HepG2 (cell line): ENCODE results near the gene ZFYVE26. TPM values are rescaled to one million over a fixed set of nuclear protein-coding genes. Genes with fewer than 3 reads are reported as not detected.

ENCODE experiments used
- ATAC-seq: fragments of 200-7000 bp; cut with Tn5 transposase; 3 replicates; pipeline ENCODE4 v1.9.1; 2020; ENCODE audit warnings: mild to moderate bottlenecking, moderate library complexity
- BruUV-seq: library from RNA; stranded (reverse); fragments of 400-500 nt; replicated peaks from 2 replicates; lab custom pipeline; 2021; lab: Mats Ljungman, UMichigan
- CTCF ChIA-PET: fragments of 300-600 bp; formaldehyde crosslinking; extraction: SDS; loops from one replicate; lab custom pipeline; 2021; ENCODE audit warnings: low total read pairs, inconsistent platforms, low intra/inter-chr PET ratio; lab: Yijun Ruan, JAX
- POLR2A ChIA-PET: fragments of 350-600 bp; sonication (Branson Sonifier 250); formaldehyde crosslinking; loops from one replicate; lab custom pipeline; 2020; ENCODE audit warnings: antibody characterized with exemption, inconsistent platforms; lab: Yijun Ruan, JAX
- DNase-seq: peaks from one replicate; pipeline ENCODE4 v3.0.0-alpha.2; 2015; ENCODE audit warnings: low spot score
- FAIRE-seq: peaks from 3 replicates; lab custom pipeline; 2011; peaks lifted over from hg19 to GRCh38; lab: Jason Lieb, UNC
- H2AFZ ChIP-seq: one replicate; pipeline ENCODE4 v1.6.1; 2011; ENCODE audit warnings: low read length, inconsistent platforms
- H3K27ac ChIP-seq: fragments of 300-600 bp; 3 replicates; pipeline ENCODE4 v1.8.0; 2011; ENCODE audit warnings: mixed run types, mild to moderate bottlenecking, mixed read lengths, low read length, inconsistent platforms; ENCODE audit not compliant: insufficient read depth; ENCODE audit errors: extremely low read length
- H3K27me3 ChIP-seq, 2 experiments: fragments of 200-600 bp in 1 of 2; 2 replicates in 1 of 2; 3 replicates in 1 of 2; pipeline versions ENCODE4 v1.6.0 to v1.8.0; 2011; ENCODE audit warnings: low read length in 2 of 2, mild to moderate bottlenecking in 2 of 2, moderate library complexity in 2 of 2, inconsistent platforms in 1 of 2; ENCODE audit not compliant: insufficient read depth in 2 of 2, control insufficient read depth in 1 of 2
- H3K36me3 ChIP-seq, 2 experiments: fragments of 200-600 bp in 1 of 2; replicated peaks in 1 of 2; 2 replicates in 1 of 2; 3 replicates in 1 of 2; pipeline versions ENCODE4 v1.5.1 to v1.8.0; 2011; ENCODE audit warnings: low read length in 2 of 2, inconsistent platforms in 1 of 2; ENCODE audit not compliant: insufficient read depth in 2 of 2, control insufficient read depth in 1 of 2
- H3K4me1 ChIP-seq: 2 replicates; pipeline ENCODE4 v1.5.1; 2012; ENCODE audit warnings: low read length, inconsistent platforms; ENCODE audit not compliant: insufficient read depth
- H3K4me2 ChIP-seq: 2 replicates; pipeline ENCODE4 v1.6.0; 2011; ENCODE audit warnings: low read depth, low read length, inconsistent platforms
- H3K4me3 ChIP-seq, 3 experiments: fragments of 200-600 bp in 1 of 3; sonication (generic), shearing (Covaris generic) in 1 of 3; replicated peaks in 1 of 3; 2 replicates each; pipeline ENCODE4 v1.5.1; 2011 to 2016; ENCODE audit warnings: low read length in 3 of 3, inconsistent platforms in 2 of 3, low read depth in 2 of 3, mild to moderate bottlenecking in 2 of 3, control low read depth in 1 of 3, mixed read lengths in 1 of 3; ENCODE audit not compliant: insufficient read depth in 1 of 3
- H3K79me2 ChIP-seq: one replicate; pipeline ENCODE4 v1.6.1; 2011; ENCODE audit warnings: low read length, inconsistent platforms; ENCODE audit not compliant: insufficient read depth
- H3K9ac ChIP-seq: 2 replicates; pipeline ENCODE4 v1.6.0; 2011; ENCODE audit warnings: mild to moderate bottlenecking, low read depth, low read length, inconsistent platforms; ENCODE audit not compliant: insufficient read depth
- H3K9me3 ChIP-seq: 2 replicates; pipeline ENCODE4 v1.5.1; 2012; ENCODE audit warnings: mild to moderate bottlenecking, low read length
- H4K20me1 ChIP-seq: 2 replicates; pipeline ENCODE4 v1.6.0; 2011; ENCODE audit warnings: inconsistent platforms, mild to moderate bottlenecking, low read length, moderate library complexity; ENCODE audit not compliant: insufficient read depth
- ATF7-NPFF ChIP-seq: sonication (generic); formaldehyde crosslinking; IDR thresholded peaks from 2 replicates; pipeline ENCODE4 v1.8.1; 2023; ENCODE audit warnings: mild to moderate bottlenecking, low read depth, missing genetic modification reagents, moderate library complexity
- BRF2 ChIP-seq: sonication (generic); formaldehyde crosslinking; IDR thresholded peaks from 2 replicates; pipeline ENCODE4 v1.8.1; 2022; ENCODE audit warnings: mild to moderate bottlenecking, missing genetic modification reagents
- GABPA ChIP-seq, 2 experiments: IDR thresholded peaks; 2 replicates each; pipeline ENCODE4 v1.6.1; 2011 to 2016; ENCODE audit warnings: low read depth in 2 of 2, low read length in 1 of 2, missing biosample characterization in 1 of 2, missing genetic modification characterization in 1 of 2
- HNF1B ChIP-seq: sonication (generic); formaldehyde crosslinking; IDR thresholded peaks from 2 replicates; pipeline ENCODE4 v1.5.1; 2020; ENCODE audit warnings: mild to moderate bottlenecking, moderate library complexity, missing genetic modification reagents
- SOX13 ChIP-seq, 3 experiments: fragments of 450-650 bp in 1 of 3; sonication (generic) in 1 of 3; formaldehyde crosslinking in 1 of 3; IDR thresholded peaks in 2 of 3; conservative IDR thresholded peaks in 1 of 3; 2 replicates each; pipeline versions ENCODE4 v1.5.0 to v1.6.1; 2016 to 2020; ENCODE audit warnings: antibody characterized with exemption in 1 of 3, mild to moderate bottlenecking in 1 of 3, missing compliant biosample characterization in 1 of 3, missing genetic modification reagents in 1 of 3, moderate library complexity in 1 of 3
- SRSF4 ChIP-seq: fragments of 200-400 bp; formaldehyde crosslinking; IDR thresholded peaks from one replicate; pipeline ENCODE4 v1.6.1; 2018; ENCODE audit warnings: mild to moderate bottlenecking, low read depth, low read length, moderate library complexity; ENCODE audit not compliant: poor library complexity, severe bottlenecking
- YY1 ChIP-seq: IDR thresholded peaks from 2 replicates; pipeline ENCODE4 v1.6.1; 2011; ENCODE audit warnings: low read length, low read depth, moderate library complexity, mild to moderate bottlenecking; ENCODE audit not compliant: insufficient read depth, insufficient replicate concordance
- ZMYM2 ChIP-seq: sonication (generic); formaldehyde crosslinking; IDR thresholded peaks from 2 replicates; pipeline ENCODE4 v1.8.0; 2022; ENCODE audit warnings: mild to moderate bottlenecking, missing genetic modification reagents
- ZNF121 ChIP-seq: sonication (generic); formaldehyde crosslinking; IDR thresholded peaks from 2 replicates; pipeline ENCODE4 v1.5.0; 2020; ENCODE audit warnings: mild to moderate bottlenecking, missing genetic modification reagents
- ZNF407 ChIP-seq: sonication (generic); formaldehyde crosslinking; IDR thresholded peaks from one replicate; pipeline ENCODE4 v1.5.1; 2020; ENCODE audit warnings: mild to moderate bottlenecking, missing genetic modification reagents; ENCODE audit errors: not compliant biosample characterization
- ZNF703 ChIP-seq: sonication (generic); formaldehyde crosslinking; IDR thresholded peaks from 2 replicates; pipeline ENCODE4 v1.5.1; 2020; ENCODE audit warnings: missing genetic modification reagents, mild to moderate bottlenecking, moderate library complexity, borderline replicate concordance
- WGBS: methylation state at CpG from one replicate; pipeline ENCODE4 v1.1.6; 2017; ENCODE audit warnings: low lambda C conversion rate; 5-methylcytosine and 5-hydroxymethylcytosine counted together
- in situ Hi-C: cut with HindIII; loops from 2 replicates; pipeline ENCODE4 v1.10.0; 2017; ENCODE audit warnings: low pct_unique_long_range_greater_than_20kb; ENCODE audit not compliant: extremely low pct_ligation_motif_present
- intact Hi-C: fragments of 100-400 bp; cut with micrococcal nuclease; formaldehyde crosslinking; loops from one replicate; pipeline ENCODE4 v1.10.0; 2022; ENCODE audit not compliant: unreplicated experiment
- polyA plus RNA-seq, 8 experiments: library from polyadenylated mRNA; depleted of rRNA in 3 of 8; stranded (reverse) in 7 of 8; unstranded in 1 of 8; fragments of >200 nt; fragmentation: Illumina TruSeq in 4 of 8; extraction: Trizol in 4 of 8; gene quantifications; 2 replicates each; pipeline versions ENCODE4 v1.2.1 to v1.2.3, GENCODE V29; 2011 to 2016; ENCODE audit warnings: low read depth in 4 of 8, missing spikeins in 1 of 8, mixed read lengths in 1 of 8; ENCODE audit not compliant: insufficient read depth in 1 of 8
- total RNA-seq, 5 experiments: library from RNA; depleted of rRNA; stranded (reverse); fragments of >200 nt; fragmentation: Illumina TruSeq; extraction: Trizol; gene quantifications; 2 replicates each; pipeline ENCODE4 v1.2.3, GENCODE V29; 2016; ENCODE audit warnings: low read depth in 1 of 5

The ZFYVE26 gene
- total and polyA plus RNA-seq, 2 of the 13 experiments (the other 11 are each of a cell fraction or from before 2014, with no cell fraction given) = 13.6 to 16.4 TPM

- ChIA-PET CTCF (no interaction called here), POLR2A (no interaction called here)
- DNase-seq (no peak), FAIRE-seq (no peak), ATAC-seq (no peak)
- no peak overlapping the region for H3K27ac ChIP-seq
- WGBS = 100% methylated on average over 4 of the region's 9 CpGs
- H2AFZ ChIP-seq = no peak overlapping the region
- intact Hi-C loops (no loop called here), in situ Hi-C loops (no loop called here)
- H4K20me1 ChIP-seq = no peaks in the 10 kb centered on the region
- no TSS peak for BruUV-seq
- no peaks in the 10 kb centered on the region for H3K36me3 ChIP-seq
- H3K27me3 ChIP-seq = no peaks in the 10 kb centered on the region
- H3K9ac ChIP-seq = no peak overlapping the region
- H3K79me2 ChIP-seq = no peaks in the 10 kb centered on the region
- no peak overlapping the region for H3K4me2 ChIP-seq
- H3K4me1 ChIP-seq = peaks cover 5% of the 10 kb centered on the region; the same call in 1 of the 2 replicates
- no peaks in the 10 kb centered on the region for H3K9me3 ChIP-seq
- H3K4me3 ChIP-seq = no peak overlapping the region
- TF ChIP-seq BRF2 (CRISPR knock-in tag) = no peak
- TF ChIP-seq GABPA (IDR thresholded peaks at IDR 0.05; ENCODE audit: low read depth, low read length) = no peak
- no peak for TF ChIP-seq GABPA (CRISPR knock-in tag; IDR thresholded peaks at IDR 0.05; ENCODE audit: low read depth)
- no peak for TF ChIP-seq ZNF407 (CRISPR knock-in tag)
- TF ChIP-seq SOX13 (IDR thresholded peaks at IDR 0.05) = no peak
- TF ChIP-seq SOX13 (CRISPR knock-in tag; conservative IDR thresholded peaks at IDR 0.05 in 1 of 2, IDR thresholded peaks at IDR 0.05 in 1 of 2) = no peak
- TF ChIP-seq ATF7-NPFF (CRISPR knock-in tag) = no peak
- no peak for TF ChIP-seq ZNF121 (CRISPR knock-in tag)
- no peak for TF ChIP-seq HNF1B (CRISPR knock-in tag)
- TF ChIP-seq SRSF4 = no peak
- TF ChIP-seq ZNF703 (CRISPR knock-in tag) = no peak
- TF ChIP-seq ZMYM2 (CRISPR knock-in tag) = no peak
- TF ChIP-seq YY1 = no peak
These were observed 35.5 kb upstream of the ZFYVE26 start for GRCh38 chr14:67851785-67852410.
